GM19025 (cell line): ENCODE results near the gene RNLS.

Experiments
- ATAC-seq: cut with Tn5 transposase; IDR thresholded peaks from one replicate; pipeline ENCODE4 v1.9.1; 2021; ENCODE audit warnings: mild to moderate bottlenecking, low read depth, moderate library complexity; ENCODE audit not compliant: unreplicated experiment

RNLS gene

GRCh38 chr10:88273567-88273966 is 309.6 kb downstream of the RNLS start:
- no peak for ATAC-seq

GRCh38 chr10:88271761-88272543 is 311.2 kb downstream of the RNLS start:
- peak; percentile 14 for ATAC-seq

DNA sequence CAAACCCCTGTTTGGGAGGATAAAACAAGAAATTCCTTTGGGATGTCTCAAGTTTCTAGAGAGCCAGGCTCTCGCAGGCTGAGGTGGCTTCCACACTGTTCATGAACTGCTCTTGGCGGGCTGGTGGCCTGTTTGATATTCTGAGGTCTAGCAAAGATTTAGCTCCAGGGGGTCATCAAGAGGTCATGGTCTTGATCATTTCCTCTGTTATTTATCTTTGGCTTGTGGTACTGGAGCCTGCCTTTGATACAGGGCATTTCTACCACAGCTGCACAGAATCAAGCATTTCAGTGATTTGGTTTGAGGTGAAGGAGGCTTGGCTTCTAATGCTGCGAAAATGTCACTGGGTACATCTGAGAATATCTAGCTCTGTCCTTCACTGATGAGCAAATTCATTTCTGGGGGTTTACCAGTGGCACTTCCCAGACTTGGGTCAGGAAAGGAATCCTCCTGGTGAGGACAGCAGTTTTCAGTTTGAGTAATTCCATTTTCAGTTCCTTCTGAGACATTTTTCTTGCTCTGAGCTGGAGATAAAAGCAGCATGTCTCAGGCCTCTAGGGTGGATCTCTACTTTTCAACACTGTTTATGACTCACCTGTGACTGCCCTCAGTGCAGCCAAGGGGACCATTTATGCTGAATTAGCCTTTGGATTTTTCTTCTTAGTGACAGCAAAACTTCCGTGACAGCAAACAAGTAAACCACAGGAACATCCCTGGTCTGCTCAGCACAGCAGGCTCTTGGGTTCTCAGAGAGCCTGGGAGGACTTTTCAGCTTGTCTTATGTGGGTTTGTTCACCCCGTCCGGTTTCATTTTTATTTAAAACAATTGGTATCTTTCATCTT is 312.0 kb downstream of the RNLS start:
- peak; percentile 82 for ATAC-seq

GRCh38 chr10:88270061-88270808 is 312.9 kb downstream of the RNLS start:
- ATAC-seq, result no peak

DNA sequence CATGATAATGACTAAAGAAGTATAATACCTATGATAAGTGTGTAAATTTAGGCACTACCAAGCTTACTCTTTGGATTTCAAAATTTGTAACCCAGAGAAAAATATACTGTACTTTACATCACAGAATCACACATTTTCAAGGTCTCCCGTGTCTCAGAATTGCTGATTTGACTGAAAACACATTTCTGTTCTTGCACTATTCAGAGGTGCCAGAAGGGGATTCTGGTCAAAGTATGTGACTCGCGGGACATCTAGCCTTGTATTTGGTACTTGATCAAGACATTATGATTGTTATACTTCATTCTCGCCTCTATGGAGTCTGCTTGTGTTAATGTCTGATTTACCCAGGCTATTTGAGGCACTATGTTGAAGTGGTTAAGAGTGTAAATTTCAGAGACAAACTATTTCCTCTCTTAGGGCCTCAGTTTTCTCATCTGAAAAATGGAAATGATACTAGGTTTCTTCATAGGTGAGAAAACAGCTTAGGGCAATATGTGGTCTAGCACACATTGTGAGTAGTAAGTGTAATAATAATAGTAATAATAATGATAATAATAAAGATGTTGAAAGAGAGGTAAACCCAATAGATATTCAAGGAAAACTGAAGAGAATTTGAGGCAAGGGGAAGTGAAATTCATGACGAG is 320.4 kb downstream of the RNLS start:
- no peak for ATAC-seq

GRCh38 chr10:88261152-88261551 is 322.0 kb downstream of the RNLS start:
- no peak for ATAC-seq

GRCh38 chr10:88260329-88261051 is 322.6 kb downstream of the RNLS start:
- ATAC-seq, result no peak

GRCh38 chr10:88259381-88259780 is 323.7 kb downstream of the RNLS start:
- no peak for ATAC-seq

- no peak for ATAC-seq
Observed at GRCh38 chr10:88256886-88257285, 326.2 kb downstream of the RNLS start.

- no peak for ATAC-seq
Observed at GRCh38 chr10:88256013-88256680, 327.0 kb downstream of the RNLS start.

GRCh38 chr10:88254091-88254490 is 329.0 kb downstream of the RNLS start:
- ATAC-seq, result no peak

GRCh38 chr10:88253622-88254021 is 329.5 kb downstream of the RNLS start:
- ATAC-seq, result no peak

DNA sequence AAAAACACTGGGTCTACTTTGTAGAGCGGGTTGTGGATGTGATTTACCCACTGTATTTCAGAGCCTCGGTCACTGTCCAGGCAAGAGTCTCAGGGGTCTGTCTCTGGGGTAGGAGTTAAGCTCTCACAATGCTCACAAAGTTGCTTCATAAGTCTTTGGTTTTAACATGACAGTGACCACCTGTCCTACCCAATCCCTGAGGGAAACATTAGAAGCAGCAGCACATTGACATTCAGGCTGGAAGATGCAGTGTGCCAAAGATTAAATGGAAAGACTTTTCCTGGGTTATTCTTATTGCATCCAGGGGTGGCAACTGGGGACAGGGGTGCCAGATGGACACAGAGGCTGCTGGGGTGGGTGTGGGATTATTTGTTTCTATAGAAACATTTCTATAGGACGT is 330.0 kb downstream of the RNLS start:
- no peak for ATAC-seq

DNA sequence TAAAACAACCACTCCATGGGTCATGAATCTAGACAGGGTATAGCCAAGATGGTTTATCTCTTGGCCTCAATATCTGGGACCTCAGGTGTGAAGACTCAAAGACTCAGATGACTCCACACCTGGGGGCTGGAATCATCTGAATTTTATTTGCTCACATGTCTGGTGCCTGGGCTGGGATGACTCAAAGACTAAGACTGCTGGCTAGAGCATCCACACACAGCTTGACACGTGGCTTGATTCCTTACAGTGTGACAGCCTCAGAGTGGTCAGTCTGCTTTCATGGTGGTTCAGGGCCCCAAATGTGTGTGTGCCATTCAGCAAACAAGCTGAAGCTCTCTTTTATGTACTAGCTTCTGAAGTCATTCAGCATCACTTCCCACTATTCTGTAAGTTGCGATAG is 333.7 kb downstream of the RNLS start:
- no peak for ATAC-seq

- no peak for ATAC-seq
Observed at GRCh38 chr10:88246675-88247074, 336.4 kb downstream of the RNLS start.

GRCh38 chr10:88245974-88246511 is 337.1 kb downstream of the RNLS start:
- no peak for ATAC-seq

DNA sequence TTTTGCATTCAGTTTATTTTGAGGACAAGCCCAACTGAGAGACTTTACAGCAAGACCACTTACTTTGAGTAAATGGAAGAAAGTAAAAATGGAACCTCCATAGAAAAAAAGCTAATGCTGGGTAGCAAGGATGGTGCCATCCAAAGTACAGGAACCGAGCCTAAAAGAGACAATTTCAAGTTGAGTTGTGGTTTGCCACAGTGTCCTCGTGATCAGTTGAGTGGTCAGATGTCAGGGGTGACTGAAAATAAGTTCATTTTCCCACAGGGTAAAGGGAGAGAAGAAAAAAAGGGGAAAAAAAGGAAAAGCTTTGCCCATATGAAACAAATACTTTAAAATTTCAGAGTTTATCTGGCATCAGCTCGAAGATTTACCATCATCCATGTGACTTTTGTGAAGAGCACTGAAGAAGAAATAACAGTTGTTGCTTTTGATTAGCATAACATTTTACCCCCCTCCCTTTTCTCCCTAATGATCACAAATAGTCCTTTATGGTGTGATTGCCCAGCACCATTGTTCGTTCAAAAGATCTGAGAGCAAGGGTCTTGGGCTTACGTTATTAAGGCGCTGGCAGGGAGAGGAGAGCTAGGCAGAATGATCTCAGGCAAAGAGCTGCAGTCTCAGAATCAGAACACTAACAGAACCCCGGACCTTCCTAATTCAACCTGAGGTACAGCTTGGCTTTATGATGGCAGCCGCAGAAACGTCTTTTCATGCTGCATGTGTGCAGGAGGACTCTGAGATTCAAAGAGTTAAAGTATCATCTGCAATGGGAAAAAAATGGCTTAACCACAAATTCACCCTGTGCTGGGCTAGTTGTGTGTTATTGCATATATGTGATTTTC is 338.1 kb downstream of the RNLS start:
- no peak for ATAC-seq
